HG03342 (cell line): ENCODE measurements around the gene PTPRD.
A peak's percentile ranks its signal among the peaks of the same experiment; 100 is the strongest.

Experiments used
- ATAC-seq: cut with Tn5 transposase; IDR thresholded peaks from one replicate; pipeline ENCODE4 v1.9.1; 2021; ENCODE audit warnings: mild to moderate bottlenecking, moderate library complexity; ENCODE audit not compliant: unreplicated experiment

Gene PTPRD

DNA sequence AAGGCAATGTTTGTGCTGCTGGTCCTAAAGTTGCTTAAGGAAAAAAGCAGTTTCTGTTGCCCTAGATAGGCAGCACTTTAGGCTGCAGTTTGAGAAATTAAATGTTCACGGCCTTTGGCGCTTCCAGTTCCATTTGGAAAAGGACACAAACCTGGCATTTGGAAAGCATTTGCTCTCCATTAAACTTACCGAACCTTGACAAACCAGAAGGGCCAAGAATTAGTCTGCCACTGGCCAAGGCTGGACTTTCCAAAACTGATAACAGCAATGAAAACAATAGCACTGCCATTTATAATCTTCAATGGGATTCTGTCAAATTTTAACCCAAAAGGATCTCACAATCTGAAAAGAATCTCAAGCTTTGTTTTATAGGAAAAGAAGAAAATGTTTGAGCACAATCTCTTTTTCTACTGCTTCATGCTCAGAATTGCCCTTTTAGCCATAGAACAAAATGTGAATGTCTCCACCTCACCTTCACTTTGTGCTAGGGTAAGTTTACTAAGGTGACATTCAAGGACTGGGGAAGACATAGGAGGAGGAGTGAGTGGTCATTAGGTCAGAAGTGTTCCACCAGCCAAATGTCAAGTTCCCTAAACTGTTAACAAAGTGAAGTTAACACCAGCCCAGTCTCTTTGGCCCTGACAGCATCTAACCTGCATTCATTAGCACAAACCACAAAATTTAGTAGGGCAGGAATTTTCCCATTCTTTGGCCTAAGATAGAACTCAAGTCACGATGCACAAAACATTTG, 2229.8 kb downstream of the PTPRD start:
- no peak for ATAC-seq

- no peak for ATAC-seq
These were observed 2230.5 kb downstream of the PTPRD start for GRCh38 chr9:8382266-8382665.

DNA sequence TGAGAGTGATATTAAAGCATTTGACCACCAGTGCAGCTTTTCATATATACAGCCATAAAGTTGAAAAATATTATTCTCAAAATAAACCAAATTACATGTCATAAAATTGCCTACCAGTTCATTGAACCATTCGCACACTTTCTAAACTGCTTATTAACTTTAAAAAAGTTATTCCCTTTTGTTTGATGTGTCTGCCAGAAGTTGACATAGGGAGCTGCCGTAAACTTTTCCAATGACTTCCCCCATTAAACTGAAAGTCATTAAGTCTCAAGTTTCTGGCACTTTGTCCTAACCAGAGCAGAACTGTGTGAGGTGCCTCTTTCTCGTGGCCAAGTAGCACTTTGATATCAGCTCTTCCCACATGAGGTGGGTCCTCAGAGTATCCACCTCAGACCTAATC, 2231.2 kb downstream of the PTPRD start:
- ATAC-seq = no peak

DNA sequence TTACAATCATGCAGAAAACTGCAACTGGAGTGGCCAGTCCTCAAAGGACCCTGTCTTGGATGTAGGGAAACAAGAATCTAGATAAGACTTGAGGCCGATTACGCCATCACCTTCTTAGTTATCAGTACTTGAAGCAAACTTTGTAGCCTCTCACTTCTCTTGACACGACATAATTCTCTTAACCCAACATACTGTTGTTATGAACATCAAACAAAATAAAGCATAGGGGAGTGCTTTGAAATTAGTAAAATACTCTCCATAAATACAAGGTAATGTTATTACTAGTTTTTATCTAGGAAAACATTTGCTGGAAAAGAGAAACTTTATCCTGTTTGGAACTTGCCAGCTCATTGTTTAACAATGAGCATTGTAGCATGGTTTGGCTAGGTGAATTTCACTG, 2238.3 kb downstream of the PTPRD start:
- no peak for ATAC-seq

GRCh38 chr9:8371686-8372085, 2241.1 kb downstream of the PTPRD start:
- ATAC-seq = no peak

DNA sequence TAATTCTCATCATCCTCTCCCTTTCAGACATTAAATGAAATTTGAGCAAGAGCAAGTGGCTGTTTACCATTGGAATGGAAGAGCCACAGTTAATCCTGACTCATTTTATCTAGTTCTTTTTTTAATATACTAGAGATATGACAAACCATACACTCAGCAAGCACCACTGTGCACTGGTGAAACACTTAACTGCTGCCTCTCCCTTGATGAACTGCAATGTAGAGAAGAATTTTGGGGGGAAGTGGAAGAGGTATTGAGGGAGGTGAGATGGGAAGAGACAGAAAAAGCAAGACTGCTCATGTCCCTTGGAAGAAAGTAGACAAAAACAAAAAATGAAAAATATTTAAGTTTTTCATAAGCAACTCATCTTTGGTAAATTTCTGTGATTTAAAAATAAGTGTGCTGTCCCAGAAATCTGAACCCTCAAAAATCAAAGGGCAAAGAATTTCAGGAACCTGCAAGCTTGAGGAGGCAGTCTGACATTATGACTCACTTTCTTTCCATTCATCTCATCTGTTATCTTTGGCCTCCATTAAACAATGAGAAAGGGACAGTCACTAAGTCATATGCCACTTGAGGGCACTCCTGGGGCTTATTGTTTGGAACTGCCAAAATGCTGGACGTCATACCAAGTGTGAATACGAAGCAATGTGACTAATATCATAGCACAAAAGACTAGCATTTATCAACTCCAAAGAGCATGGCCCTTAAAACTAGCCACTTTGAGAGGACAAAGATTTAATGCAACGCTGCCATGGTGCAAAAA, 2246.5 kb downstream of the PTPRD start:
- ATAC-seq = no peak

- no peak for ATAC-seq
These were observed 2247.2 kb downstream of the PTPRD start for GRCh38 chr9:8365466-8366160.

GRCh38 chr9:8365029-8365428, 2247.8 kb downstream of the PTPRD start:
- ATAC-seq = no peak

GRCh38 chr9:8364026-8364752, 2248.6 kb downstream of the PTPRD start:
- ATAC-seq = no peak

GRCh38 chr9:8362250-8362649, 2250.6 kb downstream of the PTPRD start:
- peak; percentile 45 for ATAC-seq

- ATAC-seq = no peak
These were observed 2251.4 kb downstream of the PTPRD start for GRCh38 chr9:8361364-8361763.

DNA sequence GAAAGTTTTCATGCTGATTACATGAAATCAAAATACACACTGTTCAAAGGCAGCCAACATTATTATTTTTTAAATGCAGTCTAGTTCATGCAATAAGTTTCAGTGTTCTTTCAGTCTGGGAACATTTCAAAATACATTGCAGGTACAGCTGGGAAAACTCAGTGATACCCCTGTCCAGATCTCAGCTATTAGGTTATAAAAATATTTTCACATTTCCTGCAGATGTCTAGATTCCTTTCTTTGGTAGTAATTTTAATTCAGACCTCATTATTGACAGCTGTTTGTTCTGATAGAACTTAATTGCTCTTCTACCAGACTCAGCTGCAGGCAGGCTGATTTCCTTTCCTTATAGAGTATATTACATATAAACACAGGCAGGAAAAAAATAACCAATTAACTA, 2256.4 kb downstream of the PTPRD start:
- ATAC-seq = no peak

GRCh38 chr9:8351436-8351835, 2261.4 kb downstream of the PTPRD start:
- ATAC-seq = no peak

GRCh38 chr9:8349901-8350300, 2262.9 kb downstream of the PTPRD start:
- ATAC-seq = no peak

- no peak for ATAC-seq
These were observed 2263.4 kb downstream of the PTPRD start for GRCh38 chr9:8349376-8349775.

DNA sequence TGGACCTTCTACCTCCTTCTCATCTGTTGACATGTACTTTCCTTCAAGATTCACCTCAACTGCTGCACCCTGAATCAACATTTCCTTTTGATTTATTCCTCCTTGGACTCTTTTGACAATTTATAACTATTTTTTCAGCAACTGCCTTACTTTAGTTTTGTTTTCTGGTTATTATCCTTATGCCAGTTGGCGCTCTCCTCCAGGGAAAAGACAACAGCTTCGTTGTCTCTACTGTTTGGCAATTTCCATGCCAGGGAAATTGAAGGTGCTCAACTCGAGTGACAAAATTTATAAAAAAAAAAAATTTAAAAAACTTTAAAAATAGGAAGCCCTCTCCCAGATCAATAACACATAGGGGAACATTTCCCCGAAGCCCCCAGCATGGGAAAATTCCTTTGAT, 2264.0 kb downstream of the PTPRD start:
- no peak for ATAC-seq

- no peak for ATAC-seq
These were observed 2266.5 kb downstream of the PTPRD start for GRCh38 chr9:8346296-8346695.

GRCh38 chr9:8338767-8339510, 2273.9 kb downstream of the PTPRD start:
- no peak for ATAC-seq

- ATAC-seq = no peak
These were observed 2274.7 kb downstream of the PTPRD start for GRCh38 chr9:8337834-8338766.
